Occipital lobe (tissue), 2 donors: ENCODE data around the gene CHN2. TPM values are rescaled to one million over a fixed set of nuclear protein-coding genes. Genes with fewer than 3 reads are reported as not detected.
A peak's percentile ranks its signal among the peaks of the same experiment; 100 is the strongest.
"Not testable (repeated sequence)": the region's sequence is repeated elsewhere in the genome, so short reads cannot be mapped to it uniquely, and the experiment has no call there.

Source experiments
- DNase-seq: peaks from one replicate; lab custom pipeline; 2025; lab: John Stamatoyannopoulos, UW
- total RNA-seq: library from RNA; depleted of rRNA; stranded (reverse); fragments of >200 nt; gene quantifications from one replicate; pipeline ENCODE4 v1.2.3, GENCODE V29; 2014

Gene CHN2
- total RNA-seq, 1 donor from 2014 or later = 76.3 TPM

DNA sequence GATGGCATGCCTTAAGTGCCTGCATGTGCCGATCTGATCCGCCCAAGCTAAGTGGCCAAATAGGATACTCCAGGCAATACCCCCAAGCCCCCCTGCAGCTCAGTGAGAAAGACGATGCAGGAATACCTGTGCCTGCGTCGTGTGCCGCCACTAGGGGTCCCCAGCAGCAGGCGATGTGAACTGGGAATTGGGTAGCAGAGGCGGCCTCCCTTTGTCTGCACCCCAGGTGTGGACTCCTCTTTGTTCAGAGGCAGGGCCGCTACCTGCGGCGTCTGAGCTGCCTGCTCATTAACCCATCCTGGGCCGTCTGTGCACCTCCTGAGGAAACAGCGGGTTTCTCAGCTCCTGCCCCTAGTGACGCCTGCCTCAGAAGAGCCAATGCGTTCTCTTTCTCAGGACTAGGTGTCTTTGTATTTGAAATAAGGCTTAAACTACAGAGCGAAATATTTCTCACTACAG lies 4.8 kb upstream of the CHN2 start:
- peak; percentile 37 for DNase-seq

DNA sequence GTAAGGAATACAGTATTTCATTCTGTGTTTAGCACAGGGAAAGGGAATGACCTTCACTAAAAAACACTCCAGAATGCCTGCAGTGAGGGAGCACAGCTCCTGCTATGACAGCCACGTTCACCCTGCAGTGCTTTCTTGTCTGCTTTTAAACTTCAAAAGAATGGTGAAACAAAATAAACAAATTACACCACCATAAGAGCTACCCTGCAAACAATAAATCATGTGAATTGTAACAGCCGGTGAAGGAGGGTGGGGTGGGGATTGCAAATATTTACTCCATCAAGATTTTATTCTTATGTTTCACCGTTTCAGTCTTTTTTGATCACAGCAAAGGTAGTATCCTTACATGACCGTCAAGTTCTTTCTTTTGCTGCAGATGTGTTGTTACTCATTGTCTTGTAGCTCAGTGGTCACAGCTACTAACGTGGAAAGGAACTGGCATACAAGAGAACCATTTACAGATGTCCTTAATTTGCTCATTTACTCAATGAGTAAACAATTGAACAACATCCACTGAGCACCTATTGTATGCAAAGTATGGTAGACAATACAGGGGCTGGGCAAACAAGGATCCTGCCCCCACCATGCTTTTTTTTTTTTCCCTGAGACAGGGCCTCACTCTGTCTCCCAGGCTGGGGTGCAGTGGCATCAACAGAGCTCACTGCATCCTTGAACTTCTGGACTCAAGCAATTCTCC lies 4.1 kb upstream of the CHN2 start:
- DNase-seq = no peak

DNA sequence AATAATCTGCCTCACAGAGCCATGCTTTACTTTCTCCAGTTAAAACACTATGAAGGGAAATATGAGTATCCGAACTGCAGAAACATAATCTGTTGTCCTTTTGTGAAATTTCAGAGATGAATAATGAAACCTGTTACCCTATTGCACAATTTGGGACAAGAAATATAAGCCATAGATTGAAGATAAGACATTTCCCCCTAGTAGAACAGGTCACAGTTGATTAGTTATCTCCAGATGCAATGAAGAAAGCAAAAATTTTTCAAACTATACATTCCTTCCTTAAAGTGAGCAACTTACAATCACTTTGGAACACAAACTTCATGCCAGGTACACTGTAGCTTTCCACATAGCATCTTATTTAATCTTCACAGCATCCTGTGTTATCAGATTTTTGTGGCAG lies 2.3 kb upstream of the CHN2 start:
- DNase-seq = no peak

DNA sequence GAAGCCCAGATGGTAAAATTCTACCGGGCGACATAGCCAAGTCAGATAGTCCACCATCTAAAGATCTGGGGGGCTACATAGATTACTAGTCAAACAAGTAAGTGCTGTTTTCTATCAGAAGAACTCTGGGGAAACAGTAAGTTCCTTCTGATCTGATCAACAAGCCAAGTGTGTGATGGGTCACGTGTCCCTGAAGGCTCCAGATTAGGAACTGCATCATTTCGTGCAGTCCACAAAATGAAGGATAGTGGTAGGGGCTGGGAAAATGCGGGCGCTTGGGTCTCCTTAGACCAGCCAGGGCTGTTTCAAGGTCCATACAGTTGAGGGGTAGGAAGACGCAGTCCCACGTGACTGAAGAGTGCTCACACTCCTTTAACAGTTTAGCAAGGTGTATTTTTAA lies 1.8 kb upstream of the CHN2 start:
- DNase-seq = no peak

DNA sequence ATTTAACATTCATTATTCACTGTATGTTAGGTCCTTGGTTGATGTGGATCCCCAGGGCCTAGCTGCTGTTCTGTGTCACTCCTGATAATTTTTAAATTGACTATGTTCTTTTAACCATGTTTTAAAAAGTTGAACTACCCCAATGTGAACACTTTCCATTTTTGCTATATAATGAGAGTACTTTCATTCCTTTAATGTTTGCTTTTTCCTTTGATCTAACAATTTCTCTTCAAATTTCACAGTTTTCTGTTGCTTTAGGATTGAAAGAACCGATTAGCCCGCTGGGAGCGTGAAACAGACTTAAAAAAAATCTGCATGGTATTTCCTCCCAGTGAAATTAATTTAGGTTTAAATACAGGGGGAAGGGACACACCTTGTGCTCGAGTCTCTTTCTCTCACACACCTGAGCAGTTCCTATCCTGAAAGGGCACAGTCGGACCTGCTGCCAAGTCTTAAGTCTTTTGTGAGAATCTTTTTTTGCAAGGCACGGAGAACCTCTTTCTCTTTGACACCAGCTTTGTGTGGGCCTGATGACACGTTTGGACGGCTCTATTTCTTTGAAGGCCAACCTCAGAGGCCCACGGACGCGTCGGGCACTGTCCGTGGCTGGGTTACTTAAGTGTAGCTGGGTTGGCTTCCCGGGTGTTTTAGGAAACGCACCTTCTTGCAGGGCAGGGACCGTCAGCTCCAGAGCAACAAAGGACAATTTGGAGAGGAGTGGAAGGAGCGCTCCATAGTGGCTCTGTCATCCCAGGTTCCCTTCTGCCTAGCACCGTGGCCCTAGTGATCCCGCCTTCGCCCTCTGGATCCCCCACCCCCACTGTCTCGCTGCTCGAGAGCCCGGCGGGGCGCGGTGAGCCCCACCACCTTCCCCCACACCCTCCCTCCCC lies 1.0 kb upstream of the CHN2 start:
- DNase-seq = no peak

DNA sequence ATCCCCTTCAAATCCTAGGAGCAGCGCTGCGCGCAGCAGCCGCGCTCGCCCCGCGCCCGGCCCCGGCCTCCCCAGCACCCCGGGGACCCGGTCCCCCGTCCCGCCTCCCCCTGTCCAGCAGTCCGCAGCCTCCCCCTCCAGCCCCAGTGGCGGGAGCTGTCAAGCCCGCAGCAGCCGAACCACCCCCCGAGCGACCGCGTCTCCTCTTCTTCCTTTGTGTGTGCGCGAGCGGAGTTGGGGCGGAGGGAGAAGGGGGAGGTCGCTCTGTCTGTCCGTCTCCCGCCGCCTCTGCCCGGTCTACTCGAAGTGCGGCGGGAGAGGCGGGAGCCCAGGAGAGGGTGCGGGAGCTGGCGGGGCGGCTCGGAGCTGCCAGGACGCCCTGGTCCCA lies 375 bp upstream of the CHN2 start:
- no peak for DNase-seq

DNA sequence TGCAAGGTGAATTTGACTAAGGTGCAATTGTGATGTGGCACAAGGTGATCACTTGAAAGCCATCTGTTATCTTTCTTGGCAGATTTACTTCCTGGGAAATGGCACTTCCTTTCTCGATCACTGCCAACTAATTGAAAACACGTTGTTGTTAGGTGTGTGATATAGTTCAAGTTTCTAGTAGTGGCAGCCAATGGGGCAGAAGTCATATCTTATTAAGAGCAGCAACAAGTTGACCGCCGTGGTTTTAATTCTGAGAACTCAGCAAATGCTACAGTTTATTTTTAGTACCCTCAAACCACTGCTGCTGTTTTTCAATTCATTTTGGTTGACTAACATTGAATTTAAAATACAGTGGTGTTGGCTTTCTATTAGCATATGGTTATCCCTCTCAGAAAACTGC lies 1.6 kb downstream of the CHN2 start:
- no peak for DNase-seq

DNA sequence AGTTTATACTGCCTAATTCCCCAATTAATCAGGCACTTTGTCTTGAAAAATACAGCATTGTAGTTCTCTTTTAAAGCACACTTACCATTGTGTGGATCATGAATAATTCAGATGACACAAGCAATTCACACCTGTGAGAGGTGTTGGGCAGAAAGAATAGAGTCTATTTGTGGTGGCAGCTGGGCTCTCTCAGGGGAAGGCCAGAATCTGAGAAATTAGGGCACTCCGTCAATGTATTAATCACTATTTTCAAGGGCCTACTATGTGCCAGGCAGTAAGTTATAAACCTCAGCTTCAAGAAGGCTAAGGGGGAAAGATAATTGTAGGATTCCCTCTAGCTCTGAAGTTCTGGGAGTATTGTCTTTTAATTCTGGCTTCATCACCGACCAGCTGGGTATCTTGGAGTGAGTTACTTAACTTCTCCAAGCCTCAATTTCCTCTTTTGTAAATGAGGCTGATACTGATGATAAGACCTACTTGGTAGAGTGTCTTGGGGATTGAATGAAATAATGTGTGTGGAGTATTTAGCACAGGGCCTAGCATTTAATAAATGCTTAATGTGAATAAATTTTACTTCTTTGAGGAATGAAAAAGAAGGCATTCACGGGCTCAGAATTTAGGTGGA lies 2.5 kb downstream of the CHN2 start:
- no peak for DNase-seq

DNA sequence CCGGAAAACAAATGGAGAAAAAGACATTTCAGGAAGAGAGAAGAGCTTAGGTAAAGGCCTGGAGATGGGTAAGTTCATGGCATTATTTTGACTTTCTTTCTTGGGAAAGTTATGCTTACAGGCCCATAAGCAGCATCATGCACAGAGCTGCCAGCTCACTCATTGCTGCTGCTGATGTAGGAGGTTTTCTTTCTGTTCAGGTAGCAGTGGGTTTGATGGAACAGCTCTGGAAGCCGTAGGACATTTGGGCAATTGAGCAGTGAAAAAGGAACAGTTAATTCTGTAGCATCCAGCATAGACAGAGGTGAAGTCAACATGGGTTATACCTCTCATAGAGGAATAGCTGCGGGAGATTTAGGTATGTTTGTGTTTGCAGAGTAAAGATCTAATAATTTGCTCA lies 3.3 kb downstream of the CHN2 start:
- no peak for DNase-seq

DNA sequence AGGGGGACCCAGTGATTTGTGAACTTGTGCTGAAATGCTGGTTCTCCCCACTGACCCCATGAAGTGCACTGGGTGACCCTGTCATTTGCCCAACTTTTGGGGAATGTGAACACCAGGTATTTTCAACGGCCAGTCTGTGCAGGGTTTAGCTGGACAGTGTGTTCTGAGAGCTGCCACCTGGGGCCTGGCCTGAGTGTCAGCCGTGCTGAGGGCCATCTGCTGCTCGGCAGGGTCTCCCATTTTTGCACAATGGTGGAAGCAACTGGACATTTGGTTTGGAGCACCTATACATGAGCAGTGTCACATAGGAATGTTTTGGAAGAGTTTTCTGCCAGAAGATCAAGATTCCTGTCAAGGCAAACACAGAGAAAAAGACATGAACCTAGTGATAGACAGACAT lies 5.2 kb downstream of the CHN2 start:
- DNase-seq = no peak

DNA sequence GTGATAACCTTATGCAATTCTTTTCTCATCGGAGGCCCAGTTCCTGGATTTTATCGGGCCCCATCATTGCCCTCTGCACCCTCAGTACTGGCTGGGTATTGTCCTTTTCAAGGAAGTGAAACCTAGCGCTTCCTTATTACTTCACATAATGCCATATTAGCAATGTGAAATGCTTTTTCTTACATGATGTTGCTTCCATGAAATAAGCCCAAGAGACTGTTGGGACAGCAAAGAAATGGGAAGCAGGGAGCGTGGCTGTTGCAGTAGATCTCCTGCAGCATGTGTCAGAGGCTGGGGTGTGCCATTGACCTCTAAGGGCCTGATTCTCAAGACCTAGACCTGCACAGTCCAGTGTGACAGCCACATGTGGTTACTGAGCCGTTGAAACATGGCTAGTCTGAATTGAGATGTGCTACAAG lies 8.1 kb downstream of the CHN2 start:
- DNase-seq = no peak

DNA sequence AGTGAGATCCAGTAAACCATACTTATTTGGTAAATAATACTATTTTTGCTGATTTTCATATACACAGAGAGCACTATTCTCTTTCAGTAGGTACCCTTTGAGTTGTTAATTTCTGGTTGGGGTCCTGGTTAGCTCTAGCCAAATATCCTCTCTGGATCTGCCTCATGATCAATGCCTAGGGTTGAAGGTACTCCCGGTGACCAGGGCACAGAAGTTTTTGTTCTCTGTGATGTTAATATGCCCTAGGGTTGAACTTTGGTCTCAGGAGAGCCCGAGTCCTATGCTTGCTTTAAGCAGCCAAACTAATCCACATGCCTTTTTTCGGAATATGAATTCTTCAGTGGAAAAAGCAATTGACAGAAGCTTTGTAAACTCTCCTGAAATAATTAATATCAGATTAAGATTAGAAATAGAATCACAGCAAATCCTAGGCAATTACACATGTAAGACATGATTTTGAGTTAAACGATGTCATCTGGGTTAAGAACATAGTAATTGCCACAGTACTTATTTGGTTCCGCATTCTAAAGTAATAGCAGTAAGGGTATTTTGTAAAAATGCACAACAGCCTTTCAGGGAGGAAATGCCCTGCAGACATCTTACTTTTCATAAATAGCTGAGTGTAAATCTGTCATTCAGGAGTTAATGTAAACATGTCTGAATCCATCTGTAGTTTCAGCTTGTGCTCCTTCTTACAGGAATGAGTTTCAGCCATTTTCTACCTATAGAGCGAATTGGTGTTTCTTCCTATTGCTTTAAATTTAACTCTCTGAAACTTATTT lies 10.1 kb downstream of the CHN2 start:
- no peak for DNase-seq

DNA sequence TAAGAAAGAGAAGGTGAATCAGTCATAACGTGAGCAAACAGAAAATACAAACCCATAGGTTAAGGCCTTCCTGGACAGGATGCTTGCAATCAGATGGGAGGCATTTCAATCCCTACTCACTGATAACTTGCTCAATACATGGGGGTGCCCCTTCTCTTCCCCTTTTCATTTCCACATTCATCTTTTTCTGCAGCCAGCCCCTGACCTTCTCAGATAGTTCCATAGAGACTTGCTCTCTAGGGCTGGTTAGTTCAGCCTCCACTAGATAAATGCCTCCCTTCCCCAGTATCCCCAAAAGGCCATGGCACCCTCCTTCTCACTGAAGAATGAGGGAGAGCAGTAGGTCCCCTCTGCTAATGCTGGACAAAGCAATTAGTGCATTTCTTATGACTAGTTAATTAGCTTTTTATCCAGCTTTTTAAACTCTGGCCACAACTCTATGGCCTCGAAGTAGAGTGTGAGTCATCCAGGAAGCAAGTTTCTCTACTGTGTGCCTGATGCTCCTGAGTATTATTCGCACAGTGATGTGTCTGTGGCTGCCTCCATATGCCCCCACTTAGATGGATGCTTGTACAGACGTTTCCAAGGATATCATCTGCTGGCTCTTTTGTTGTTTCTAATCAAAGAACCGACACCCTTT lies 12.7 kb downstream of the CHN2 start:
- DNase-seq = no peak

DNA sequence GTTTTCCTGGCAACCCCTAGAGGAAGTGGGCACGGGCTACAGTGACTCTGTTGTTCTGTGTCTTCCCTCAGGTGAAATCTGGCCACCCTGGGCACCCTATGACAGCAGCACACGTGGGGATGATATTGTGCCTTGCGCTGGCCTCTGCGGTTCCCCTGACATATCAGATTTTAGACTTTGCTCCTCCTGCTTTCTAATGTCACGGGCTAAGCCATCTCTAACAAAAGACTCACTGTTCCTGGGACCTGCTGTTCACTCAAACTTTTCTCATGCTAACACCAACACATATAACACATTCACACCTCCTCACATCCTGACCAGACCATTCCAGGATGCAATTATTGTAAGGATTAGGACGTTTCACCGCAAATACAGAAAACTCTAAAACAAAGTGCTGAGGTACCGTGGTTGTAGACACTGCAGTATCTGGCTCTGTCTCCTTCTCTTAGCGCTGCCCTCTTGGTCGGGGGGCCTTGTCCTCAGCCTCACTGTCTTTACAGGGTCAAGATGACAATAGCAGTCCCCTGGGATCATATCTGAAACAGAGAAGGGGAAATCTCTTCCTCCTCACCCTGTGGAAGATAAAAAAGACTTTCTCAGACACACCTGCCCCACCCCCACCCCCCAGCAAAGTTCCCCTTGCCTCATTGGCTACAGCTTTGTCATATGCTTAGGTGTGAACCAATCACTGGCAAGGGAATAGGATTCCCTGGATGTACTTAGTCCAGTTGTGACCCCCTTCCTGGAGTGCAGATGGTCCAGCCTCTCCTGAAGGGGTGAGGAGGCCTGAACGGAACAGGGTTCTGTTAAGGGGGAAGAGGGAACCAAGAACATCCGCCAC lies 14.1 kb downstream of the CHN2 start:
- DNase-seq = no peak

DNA sequence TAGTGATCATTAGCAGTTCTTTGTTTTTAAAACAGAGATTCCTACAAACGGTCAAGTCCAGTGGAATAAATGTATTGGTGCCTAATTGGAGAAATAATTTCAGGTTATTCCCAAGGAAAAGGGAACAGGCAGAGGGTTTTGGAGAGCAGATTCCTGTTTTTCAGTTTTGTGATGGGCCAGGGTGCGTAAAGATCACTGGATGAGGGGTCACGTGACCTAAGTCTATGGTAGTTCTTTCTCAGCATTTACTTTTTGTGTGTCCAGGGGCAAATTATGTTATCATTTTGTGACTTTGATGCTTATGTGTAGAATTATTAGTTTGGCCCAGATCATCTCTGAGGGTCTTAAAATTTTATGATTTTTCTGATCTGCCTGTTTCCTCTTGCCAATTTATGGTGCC lies 15.2 kb downstream of the CHN2 start:
- no peak for DNase-seq

DNA sequence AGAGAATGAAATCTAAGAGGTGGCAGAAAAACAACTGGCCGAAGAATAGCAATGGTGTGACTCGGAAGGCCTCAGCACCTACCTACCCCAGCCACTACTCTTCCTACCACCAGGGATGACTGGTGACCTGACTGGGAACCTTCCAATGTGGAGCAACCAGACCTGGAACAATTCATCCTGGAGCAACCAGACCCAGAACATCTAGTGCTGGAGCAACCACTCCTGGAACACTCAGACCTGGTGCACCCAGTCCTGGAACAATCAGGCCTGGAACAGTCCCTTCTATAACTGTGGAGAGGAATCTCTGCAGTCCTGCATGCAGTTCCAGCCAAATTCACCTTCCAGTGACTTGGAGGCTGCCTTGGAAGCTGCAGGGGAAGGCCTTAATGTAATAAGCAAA lies 18.2 kb downstream of the CHN2 start:
- not testable (repeated sequence) for DNase-seq

DNA sequence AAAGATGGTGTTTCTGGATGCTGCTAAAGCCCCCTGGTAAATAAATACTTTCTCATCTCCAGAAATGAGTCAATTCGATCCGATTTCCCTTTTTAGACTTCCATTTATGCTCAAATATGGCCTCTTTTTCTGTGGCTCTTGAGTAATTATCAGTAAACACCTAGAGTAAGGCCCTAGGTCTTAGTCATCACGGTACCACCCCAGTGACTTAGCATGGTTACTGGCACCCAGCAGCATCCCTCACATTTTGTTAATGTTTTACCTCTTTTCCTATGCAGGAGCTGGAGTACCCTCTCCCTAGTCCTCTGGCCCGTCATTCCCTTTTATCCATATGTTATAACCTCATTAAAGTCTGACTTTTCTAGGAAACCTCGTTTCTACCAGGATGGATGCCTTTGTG lies 19.5 kb downstream of the CHN2 start:
- no peak for DNase-seq

DNA sequence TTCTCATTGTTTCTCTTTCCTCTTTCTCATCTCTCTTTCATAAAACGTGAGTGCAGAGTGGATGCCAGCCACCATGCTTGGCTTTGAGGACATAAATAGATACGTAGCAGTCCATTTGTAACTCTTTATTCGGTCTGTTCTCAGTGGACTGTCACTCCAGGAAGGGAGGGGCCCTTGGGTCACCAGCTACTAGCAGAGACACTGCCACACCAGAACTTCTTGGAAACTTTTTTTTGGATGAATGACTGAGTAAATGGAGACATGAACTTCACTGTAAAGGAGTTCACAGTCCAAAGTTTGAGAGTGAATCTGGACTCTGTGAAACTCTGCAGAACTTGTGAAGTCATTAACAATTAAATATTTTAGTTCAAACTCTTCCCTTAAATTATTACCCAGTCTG lies 20.2 kb downstream of the CHN2 start:
- DNase-seq = no peak

DNA sequence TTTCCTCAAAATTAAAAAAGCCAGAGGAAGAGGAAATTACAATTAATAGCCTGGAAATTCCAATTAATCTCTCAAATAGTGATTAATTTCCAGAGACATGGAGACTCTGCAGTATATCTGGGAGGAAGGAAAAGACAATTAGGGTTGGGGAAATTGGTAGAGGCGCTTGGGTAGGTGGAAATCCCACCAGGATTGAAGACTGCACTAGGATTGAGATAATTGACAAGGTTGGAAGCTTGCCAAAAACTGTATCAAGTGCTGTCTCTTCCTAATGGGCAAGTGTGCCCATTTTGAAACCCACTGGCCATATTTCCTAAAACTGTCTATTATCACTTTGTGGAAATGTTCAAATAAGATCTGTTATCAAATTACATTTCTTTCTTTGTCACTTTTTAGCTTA lies 21.6 kb downstream of the CHN2 start:
- no peak for DNase-seq

DNA sequence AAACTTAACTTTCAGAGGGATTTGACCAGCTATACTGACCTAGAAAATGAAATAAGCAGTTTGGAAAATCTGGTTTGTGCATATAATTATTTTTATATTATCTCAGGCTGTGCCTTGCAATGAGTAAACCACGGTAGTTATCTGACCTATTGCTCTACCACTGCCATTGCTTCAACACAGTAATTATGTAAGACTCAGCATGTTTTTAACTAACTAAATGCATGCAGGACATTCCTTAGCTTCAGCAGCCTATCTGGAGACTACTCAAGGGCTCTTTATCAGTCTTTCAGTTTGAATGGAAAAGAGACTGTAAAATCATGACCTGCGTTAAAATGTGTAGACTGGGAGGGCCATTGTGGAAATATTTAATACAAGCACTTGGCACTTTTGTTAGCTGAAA lies 22.5 kb downstream of the CHN2 start:
- DNase-seq = no peak
